ENCODE data around the gene CSF2. TPM values are rescaled to one million over a fixed set of nuclear protein-coding genes. Genes with fewer than 3 reads are reported as not detected.

CSF2 gene
- total and polyA plus RNA-seq, 2 of the 13 experiments (the other 11 are each of a cell fraction or from before 2014, with no cell fraction given): not detected

DNA sequence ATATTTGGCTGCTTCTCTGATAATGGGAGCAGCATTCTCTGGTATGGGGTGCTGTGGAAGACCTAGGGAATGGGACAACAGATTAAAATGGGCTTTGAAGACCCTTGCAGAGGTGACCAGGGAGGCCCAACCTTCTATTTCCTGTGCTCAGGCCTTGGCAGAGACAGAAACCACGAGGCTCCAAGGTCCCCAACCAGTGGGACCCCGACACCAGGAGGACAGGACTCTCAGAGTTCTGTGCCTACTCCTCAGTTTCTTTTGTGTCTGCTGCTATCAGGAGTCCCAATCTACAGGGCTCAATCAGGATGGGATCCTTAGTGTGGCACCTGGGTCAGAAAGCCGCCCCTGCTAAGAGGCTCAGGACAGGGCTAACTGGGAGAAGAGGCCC is 29.3 kb downstream of the CSF2 start:
- H3K9ac ChIP-seq (ENCODE audit: insufficient read depth, low read depth, low read length): no peak overlapping the region
- H2AFZ ChIP-seq (ENCODE audit: low read length): no peak overlapping the region
- H3K4me2 ChIP-seq (ENCODE audit: low read depth, low read length): no peak overlapping the region
- no TSS peak for BruUV-seq (replicated peaks)
- H3K4me3 ChIP-seq (replicated peaks in 1 of 3; ENCODE audit: insufficient read depth in 1 of 3, low read depth in 2 of 3, low read length in 3 of 3): no peak overlapping the region
- no peak; the same call in 2 of the 3 replicates for ATAC-seq
- no peak overlapping the region for H3K27ac ChIP-seq (ENCODE audit: extremely low read length, insufficient read depth, low read length)
- in situ Hi-C loops (cut with HindIII; ENCODE audit: extremely low pct_ligation_motif_present, low pct_unique_long_range_greater_than_20kb): no loop called here
- TF ChIP-seq ISL2 (CRISPR knock-in tag; IDR thresholded peaks at IDR 0.05): no peak
- no peak for TF ChIP-seq ZNF792 (CRISPR knock-in tag; IDR thresholded peaks at IDR 0.05)
- no peak for TF ChIP-seq FOXM1 (CRISPR knock-in tag; IDR thresholded peaks at IDR 0.05)
- TF ChIP-seq, protein P1, sequence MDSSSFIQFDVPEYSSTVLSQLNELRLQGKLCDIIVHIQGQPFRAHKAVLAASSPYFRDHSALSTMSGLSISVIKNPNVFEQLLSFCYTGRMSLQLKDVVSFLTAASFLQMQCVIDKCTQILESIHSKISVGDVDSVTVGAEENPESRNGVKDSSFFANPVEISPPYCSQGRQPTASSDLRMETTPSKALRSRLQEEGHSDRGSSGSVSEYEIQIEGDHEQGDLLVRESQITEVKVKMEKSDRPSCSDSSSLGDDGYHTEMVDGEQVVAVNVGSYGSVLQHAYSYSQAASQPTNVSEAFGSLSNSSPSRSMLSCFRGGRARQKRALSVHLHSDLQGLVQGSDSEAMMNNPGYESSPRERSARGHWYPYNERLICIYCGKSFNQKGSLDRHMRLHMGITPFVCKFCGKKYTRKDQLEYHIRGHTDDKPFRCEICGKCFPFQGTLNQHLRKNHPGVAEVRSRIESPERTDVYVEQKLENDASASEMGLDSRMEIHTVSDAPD (CRISPR knock-in tag; IDR thresholded peaks at IDR 0.05): no peak
- no peak for TF ChIP-seq ZNF703 (CRISPR knock-in tag; IDR thresholded peaks at IDR 0.05; ENCODE audit: borderline replicate concordance)
- no peak for TF ChIP-seq ZNF557 (CRISPR knock-in tag; IDR thresholded peaks at IDR 0.05)
- no peak for TF ChIP-seq RARA (CRISPR knock-in tag; IDR thresholded peaks at IDR 0.05)
- no peak for TF ChIP-seq ZNF12 (CRISPR knock-in tag; IDR thresholded peaks at IDR 0.05)
- TF ChIP-seq ZSCAN9 (CRISPR knock-in tag; IDR thresholded peaks at IDR 0.05; ENCODE audit: borderline replicate concordance): no peak
- TF ChIP-seq ZNF761 (CRISPR knock-in tag; conservative IDR thresholded peaks at IDR 0.05): no peak
- TF ChIP-seq SMARCE1 (IDR thresholded peaks at IDR 0.05; ENCODE audit: borderline replicate concordance): no peak
- TF ChIP-seq ZNF430 (CRISPR knock-in tag; IDR thresholded peaks at IDR 0.05): no peak
- no peak for TF ChIP-seq PTBP1 (IDR thresholded peaks at IDR 0.05; ENCODE audit: low read depth, low read length, poor library complexity, severe bottlenecking)
- no peak for TF ChIP-seq AFF4 (CRISPR knock-in tag; IDR thresholded peaks at IDR 0.05)
- TF ChIP-seq, protein P2, sequence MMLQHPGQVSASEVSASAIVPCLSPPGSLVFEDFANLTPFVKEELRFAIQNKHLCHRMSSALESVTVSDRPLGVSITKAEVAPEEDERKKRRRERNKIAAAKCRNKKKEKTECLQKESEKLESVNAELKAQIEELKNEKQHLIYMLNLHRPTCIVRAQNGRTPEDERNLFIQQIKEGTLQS (CRISPR knock-in tag; IDR thresholded peaks at IDR 0.05): no peak
- WGBS (ENCODE audit: low lambda C conversion rate): 0% methylated on average over 2 of the region's 3 CpGs
- peaks cover 8% of the 10 kb centered on the region; the same call in 1 of the 2 replicates for H3K4me1 ChIP-seq (ENCODE audit: insufficient read depth, low read length)
- H4K20me1 ChIP-seq (ENCODE audit: insufficient read depth, low read length): no peaks in the 10 kb centered on the region
- ChIA-PET CTCF (ENCODE audit: low intra/inter-chr PET ratio, low total read pairs) (no interaction called here), POLR2A (no interaction called here)
- intact Hi-C loops (cut with micrococcal nuclease; ENCODE audit: unreplicated experiment): no loop called here
- H3K27me3 ChIP-seq (ENCODE audit: control insufficient read depth in 1 of 2, insufficient read depth in 2 of 2, low read length in 2 of 2): no peaks in the 10 kb centered on the region; a peak in 1 of 5 replicates
- no peaks in the 10 kb centered on the region for H3K79me2 ChIP-seq (ENCODE audit: insufficient read depth, low read length)
- no peaks in the 10 kb centered on the region for H3K9me3 ChIP-seq (ENCODE audit: low read length)
- no peak for DNase-seq (ENCODE audit: low spot score)
- no peak for FAIRE-seq
- no peaks in the 10 kb centered on the region for H3K36me3 ChIP-seq (replicated peaks in 1 of 2; ENCODE audit: control insufficient read depth in 1 of 2, insufficient read depth in 2 of 2, low read length in 2 of 2)
